ENCODE data around the gene ASXL1. TPM values are rescaled to one million over a fixed set of nuclear protein-coding genes. Genes with fewer than 3 reads are reported as not detected.
"Not testable (repeated sequence)": the region's sequence is repeated elsewhere in the genome, so short reads cannot be mapped to it uniquely, and the experiment has no call there.

The ASXL1 gene
- total RNA-seq, 1 experiment from 2014 or later = 22.7 TPM

DNA sequence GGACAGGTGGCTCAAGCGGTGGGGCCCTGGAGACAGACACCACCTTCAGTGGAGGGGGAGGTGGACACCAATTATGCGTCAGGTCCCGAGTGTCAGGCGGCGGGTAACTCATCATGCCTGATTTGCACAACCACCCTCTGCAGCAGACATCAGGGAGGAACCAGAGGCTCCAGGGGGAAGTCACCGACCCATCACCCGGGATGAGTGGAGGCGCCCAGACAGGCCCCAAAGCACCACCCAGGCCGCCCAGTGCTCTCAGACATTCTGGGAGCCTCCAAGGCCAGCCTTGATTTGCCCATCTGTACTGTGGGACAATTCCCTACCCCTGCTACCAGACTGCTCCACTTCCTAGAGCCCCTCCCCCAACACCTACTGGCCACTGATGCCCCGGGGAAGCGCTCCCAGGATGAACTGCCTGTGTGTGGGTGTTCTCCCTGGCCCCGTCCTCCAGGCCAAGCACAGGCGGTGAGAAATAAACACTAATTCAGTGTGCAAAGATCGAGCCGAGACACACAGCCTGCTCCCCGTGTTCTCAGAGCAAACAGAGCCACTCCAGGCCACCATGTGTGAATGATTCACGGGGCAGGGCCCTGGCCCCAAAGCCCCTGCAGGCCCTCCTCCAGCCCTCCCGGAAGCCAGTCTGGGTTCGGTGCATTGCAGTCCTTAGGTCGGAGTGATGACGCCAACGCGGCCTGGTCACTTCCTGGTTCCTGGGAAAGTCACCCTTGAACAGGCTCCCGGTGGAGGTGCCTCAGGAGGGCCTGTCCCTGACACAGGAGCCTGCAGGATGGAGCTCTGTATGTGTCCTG lies 107.2 kb downstream of the ASXL1 start:
- H3K4me3 Mint-ChIP-seq = no peak overlapping the region
- no peaks in the 10 kb centered on the region for H3K36me3 Mint-ChIP-seq
- ChIA-PET POLR2A (no interaction called here), CTCF (interaction anchor here (2.7 kb wide), 1 partner anchor 7 kb away, joined by 10 read pairs; no protein-coding TSS in a partner anchor)
- ATAC-seq = no peak
- H3K9me3 Mint-ChIP-seq = no peaks in the 10 kb centered on the region
- DNase-seq (ENCODE audit: low spot score) = no peak
- peak; percentile 79 for TF ChIP-seq GABPB1 (CRISPR knock-in tag; IDR thresholded peaks at IDR 0.05)
- TF ChIP-seq, protein P1, sequence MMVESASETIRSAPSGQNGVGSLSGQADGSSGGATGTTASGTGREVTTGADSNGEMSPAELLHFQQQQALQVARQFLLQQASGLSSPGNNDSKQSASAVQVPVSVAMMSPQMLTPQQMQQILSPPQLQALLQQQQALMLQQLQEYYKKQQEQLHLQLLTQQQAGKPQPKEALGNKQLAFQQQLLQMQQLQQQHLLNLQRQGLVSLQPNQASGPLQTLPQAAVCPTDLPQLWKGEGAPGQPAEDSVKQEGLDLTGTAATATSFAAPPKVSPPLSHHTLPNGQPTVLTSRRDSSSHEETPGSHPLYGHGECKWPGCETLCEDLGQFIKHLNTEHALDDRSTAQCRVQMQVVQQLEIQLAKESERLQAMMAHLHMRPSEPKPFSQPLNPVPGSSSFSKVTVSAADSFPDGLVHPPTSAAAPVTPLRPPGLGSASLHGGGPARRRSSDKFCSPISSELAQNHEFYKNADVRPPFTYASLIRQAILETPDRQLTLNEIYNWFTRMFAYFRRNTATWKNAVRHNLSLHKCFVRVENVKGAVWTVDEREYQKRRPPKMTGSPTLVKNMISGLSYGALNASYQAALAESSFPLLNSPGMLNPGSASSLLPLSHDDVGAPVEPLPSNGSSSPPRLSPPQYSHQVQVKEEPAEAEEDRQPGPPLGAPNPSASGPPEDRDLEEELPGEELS (CRISPR knock-in tag; IDR thresholded peaks at IDR 0.05) = no peak
- TF ChIP-seq GTF2I (CRISPR knock-in tag; conservative IDR thresholded peaks at IDR 0.05) = no peak
- TF ChIP-seq, protein P2, sequence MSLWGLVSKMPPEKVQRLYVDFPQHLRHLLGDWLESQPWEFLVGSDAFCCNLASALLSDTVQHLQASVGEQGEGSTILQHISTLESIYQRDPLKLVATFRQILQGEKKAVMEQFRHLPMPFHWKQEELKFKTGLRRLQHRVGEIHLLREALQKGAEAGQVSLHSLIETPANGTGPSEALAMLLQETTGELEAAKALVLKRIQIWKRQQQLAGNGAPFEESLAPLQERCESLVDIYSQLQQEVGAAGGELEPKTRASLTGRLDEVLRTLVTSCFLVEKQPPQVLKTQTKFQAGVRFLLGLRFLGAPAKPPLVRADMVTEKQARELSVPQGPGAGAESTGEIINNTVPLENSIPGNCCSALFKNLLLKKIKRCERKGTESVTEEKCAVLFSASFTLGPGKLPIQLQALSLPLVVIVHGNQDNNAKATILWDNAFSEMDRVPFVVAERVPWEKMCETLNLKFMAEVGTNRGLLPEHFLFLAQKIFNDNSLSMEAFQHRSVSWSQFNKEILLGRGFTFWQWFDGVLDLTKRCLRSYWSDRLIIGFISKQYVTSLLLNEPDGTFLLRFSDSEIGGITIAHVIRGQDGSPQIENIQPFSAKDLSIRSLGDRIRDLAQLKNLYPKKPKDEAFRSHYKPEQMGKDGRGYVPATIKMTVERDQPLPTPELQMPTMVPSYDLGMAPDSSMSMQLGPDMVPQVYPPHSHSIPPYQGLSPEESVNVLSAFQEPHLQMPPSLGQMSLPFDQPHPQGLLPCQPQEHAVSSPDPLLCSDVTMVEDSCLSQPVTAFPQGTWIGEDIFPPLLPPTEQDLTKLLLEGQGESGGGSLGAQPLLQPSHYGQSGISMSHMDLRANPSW (CRISPR knock-in tag; conservative IDR thresholded peaks at IDR 0.05; ENCODE audit: low read depth) = no peak
- TF ChIP-seq, protein P3, sequence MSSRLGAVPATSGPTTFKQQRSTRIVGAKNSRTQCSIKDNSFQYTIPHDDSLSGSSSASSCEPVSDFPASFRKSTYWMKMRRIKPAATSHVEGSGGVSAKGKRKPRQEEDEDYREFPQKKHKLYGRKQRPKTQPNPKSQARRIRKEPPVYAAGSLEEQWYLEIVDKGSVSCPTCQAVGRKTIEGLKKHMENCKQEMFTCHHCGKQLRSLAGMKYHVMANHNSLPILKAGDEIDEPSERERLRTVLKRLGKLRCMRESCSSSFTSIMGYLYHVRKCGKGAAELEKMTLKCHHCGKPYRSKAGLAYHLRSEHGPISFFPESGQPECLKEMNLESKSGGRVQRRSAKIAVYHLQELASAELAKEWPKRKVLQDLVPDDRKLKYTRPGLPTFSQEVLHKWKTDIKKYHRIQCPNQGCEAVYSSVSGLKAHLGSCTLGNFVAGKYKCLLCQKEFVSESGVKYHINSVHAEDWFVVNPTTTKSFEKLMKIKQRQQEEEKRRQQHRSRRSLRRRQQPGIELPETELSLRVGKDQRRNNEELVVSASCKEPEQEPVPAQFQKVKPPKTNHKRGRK (CRISPR knock-in tag; IDR thresholded peaks at IDR 0.05; ENCODE audit: borderline replicate concordance) = no peak
- no peak for TF ChIP-seq RELA (CRISPR knock-in tag; IDR thresholded peaks at IDR 0.05; ENCODE audit: borderline replicate concordance)
- H3K4me1 Mint-ChIP-seq = peaks cover 12% of the 10 kb centered on the region
- H3K27me3 Mint-ChIP-seq (ENCODE audit: low read depth) = no peaks in the 10 kb centered on the region
- H3K27ac Mint-ChIP-seq = peak overlapping the region; percentile 84

DNA sequence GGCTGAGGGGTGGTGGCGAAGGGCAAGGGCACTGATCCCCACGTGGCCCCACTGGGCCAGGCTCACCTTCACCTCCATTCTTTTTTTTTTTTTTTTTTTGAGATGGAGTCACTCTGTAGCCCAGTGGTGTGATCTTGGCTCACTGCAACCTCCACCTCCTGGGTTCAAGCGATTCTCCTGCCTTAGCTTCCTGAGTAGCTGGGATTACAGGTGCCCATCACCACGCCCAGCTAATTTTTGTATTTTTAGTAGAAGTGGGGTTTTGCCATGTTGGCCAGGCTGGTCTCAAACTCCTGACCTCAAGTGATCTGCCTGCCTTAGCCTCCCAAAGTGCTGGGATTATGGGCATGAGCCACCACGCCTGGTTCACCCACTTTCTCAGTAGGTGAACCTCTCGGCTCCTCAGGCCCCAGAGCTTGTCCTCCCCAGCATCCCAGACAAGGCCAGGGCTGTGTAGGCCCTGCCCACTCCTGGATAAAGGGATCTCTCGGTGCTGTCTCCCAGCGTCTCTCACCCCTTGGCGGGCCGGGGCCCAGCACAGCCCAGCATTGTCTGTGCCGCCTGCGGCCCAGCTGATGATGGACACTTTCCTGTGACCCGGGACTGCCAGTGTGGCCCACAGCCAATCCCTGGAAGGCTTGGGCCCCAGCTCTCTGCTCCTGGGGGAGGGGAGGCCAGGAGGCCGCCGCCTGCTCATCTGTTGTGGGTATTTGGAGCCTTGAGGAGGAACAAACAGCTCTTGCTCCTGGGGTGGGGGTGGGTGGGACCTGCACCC lies 108.0 kb downstream of the ASXL1 start:
- not testable (repeated sequence) for H3K27me3 Mint-ChIP-seq (ENCODE audit: low read depth); H3K9me3 Mint-ChIP-seq; H3K27ac Mint-ChIP-seq; ATAC-seq; H3K36me3 Mint-ChIP-seq; H3K4me3 Mint-ChIP-seq; DNase-seq (ENCODE audit: low spot score)
- H3K4me1 Mint-ChIP-seq = peaks cover 14% of the 10 kb centered on the region
- ChIA-PET CTCF (interaction anchor here (0.6 to 2.7 kb wide), 2 partner anchors 8 to 16 kb away, joined by 3 to 10 read pairs; no protein-coding TSS in a partner anchor), POLR2A (interaction anchor here (0.9 kb wide), 1 partner anchor 7 kb away, joined by 3 read pairs; no protein-coding TSS in a partner anchor)

DNA sequence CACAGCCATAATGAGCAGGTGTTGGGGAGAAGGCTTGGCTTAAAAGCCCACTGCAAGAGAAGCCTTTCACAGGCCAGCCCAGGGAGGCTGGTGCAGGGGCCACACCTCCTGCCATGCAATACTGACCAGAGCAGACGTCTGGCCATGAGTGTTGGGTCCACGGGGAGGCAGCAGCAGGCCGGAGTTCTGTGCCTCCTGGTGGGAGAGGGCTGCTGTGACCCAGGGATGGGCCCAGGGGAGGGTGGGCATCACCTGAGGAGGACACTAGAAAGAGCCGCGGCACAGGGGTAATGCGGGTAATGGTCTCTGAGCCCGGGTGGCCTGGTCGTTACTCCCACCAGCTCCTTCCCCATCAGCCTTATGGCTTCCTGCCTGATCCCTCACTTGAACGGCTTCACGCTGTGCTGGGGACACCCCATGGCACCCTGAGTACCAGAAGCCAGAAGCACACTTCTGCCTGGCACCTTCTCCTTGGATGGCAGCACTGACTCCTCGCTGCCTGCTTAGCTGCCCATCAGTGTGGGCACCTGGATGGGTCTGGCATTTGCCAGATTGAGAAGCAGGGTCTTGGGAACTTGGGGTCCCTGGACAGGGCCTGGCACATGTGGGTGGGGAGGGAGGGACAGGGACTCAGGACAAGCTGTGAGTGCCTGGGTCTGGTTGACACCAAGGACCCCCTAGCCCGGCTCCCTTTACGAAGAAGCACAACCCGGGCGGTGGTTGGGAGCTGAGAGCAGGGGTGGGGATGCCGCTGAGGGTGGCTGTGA lies 108.8 kb downstream of the ASXL1 start:
- Mint-ChIP-seq H3K4me3 (no peak overlapping the region), H3K9me3 (no peaks in the 10 kb centered on the region), H3K36me3 (no peaks in the 10 kb centered on the region), H3K27me3 (ENCODE audit: low read depth) (no peaks in the 10 kb centered on the region), H3K27ac (no peak overlapping the region), H3K4me1 (peaks cover 14% of the 10 kb centered on the region)
- no peak for DNase-seq (ENCODE audit: low spot score)
- TF ChIP-seq TEAD4 (CRISPR knock-in tag; IDR thresholded peaks at IDR 0.05) = no peak
- TF ChIP-seq, protein P4, sequence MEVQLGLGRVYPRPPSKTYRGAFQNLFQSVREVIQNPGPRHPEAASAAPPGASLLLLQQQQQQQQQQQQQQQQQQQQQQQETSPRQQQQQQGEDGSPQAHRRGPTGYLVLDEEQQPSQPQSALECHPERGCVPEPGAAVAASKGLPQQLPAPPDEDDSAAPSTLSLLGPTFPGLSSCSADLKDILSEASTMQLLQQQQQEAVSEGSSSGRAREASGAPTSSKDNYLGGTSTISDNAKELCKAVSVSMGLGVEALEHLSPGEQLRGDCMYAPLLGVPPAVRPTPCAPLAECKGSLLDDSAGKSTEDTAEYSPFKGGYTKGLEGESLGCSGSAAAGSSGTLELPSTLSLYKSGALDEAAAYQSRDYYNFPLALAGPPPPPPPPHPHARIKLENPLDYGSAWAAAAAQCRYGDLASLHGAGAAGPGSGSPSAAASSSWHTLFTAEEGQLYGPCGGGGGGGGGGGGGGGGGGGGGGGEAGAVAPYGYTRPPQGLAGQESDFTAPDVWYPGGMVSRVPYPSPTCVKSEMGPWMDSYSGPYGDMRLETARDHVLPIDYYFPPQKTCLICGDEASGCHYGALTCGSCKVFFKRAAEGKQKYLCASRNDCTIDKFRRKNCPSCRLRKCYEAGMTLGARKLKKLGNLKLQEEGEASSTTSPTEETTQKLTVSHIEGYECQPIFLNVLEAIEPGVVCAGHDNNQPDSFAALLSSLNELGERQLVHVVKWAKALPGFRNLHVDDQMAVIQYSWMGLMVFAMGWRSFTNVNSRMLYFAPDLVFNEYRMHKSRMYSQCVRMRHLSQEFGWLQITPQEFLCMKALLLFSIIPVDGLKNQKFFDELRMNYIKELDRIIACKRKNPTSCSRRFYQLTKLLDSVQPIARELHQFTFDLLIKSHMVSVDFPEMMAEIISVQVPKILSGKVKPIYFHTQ (CRISPR knock-in tag; IDR thresholded peaks at IDR 0.05) = no peak
- TF ChIP-seq CBFB (CRISPR knock-in tag; IDR thresholded peaks at IDR 0.05; ENCODE audit: low read depth) = no peak
- TF ChIP-seq, protein P5, sequence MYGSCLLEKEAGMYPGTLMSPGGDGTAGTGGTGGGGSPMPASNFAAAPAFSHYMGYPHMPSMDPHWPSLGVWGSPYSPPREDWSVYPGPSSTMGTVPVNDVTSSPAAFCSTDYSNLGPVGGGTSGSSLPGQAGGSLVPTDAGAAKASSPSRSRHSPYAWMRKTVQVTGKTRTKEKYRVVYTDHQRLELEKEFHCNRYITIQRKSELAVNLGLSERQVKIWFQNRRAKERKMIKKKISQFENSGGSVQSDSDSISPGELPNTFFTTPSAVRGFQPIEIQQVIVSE (CRISPR knock-in tag; IDR thresholded peaks at IDR 0.05; ENCODE audit: borderline replicate concordance) = no peak
- no peak for TF ChIP-seq ZNF416 (CRISPR knock-in tag; IDR thresholded peaks at IDR 0.05)
- TF ChIP-seq ELF4 (CRISPR knock-in tag; IDR thresholded peaks at IDR 0.05; ENCODE audit: low read depth) = no peak
- no peak for TF ChIP-seq OVOL2 (CRISPR knock-in tag; IDR thresholded peaks at IDR 0.05; ENCODE audit: borderline replicate concordance)
- ATAC-seq = no peak
- ChIA-PET CTCF (interaction anchor here (0.6 to 2.7 kb wide), 2 partner anchors 9 to 15 kb away, joined by 3 to 10 read pairs; no protein-coding TSS in a partner anchor), POLR2A (interaction anchor here (0.9 kb wide), 1 partner anchor 8 kb away, joined by 3 read pairs; no protein-coding TSS in a partner anchor)
